CD4-positive, alpha-beta T cell treated with Interleukin-1 beta for 1 hour (primary cell): ENCODE data around the gene MSRB3.
"Not testable (repeated sequence)": the region's sequence is repeated elsewhere in the genome, so short reads cannot be mapped to it uniquely, and the experiment has no call there.

ENCODE experiments used
- DNase-seq, 2 donors: peaks; one replicate each; pipeline ENCODE4 v3.0.0-alpha.2; 2020 to 2022

Gene MSRB3

GRCh38 chr12:65460063-65460462 lies 181.6 kb downstream of the MSRB3 start:
- no peak for DNase-seq

GRCh38 chr12:65461017-65461416 lies 182.5 kb downstream of the MSRB3 start:
- DNase-seq, result no peak

- DNase-seq, result no peak
These were observed 184.0 kb downstream of the MSRB3 start for GRCh38 chr12:65462484-65462883.

DNA sequence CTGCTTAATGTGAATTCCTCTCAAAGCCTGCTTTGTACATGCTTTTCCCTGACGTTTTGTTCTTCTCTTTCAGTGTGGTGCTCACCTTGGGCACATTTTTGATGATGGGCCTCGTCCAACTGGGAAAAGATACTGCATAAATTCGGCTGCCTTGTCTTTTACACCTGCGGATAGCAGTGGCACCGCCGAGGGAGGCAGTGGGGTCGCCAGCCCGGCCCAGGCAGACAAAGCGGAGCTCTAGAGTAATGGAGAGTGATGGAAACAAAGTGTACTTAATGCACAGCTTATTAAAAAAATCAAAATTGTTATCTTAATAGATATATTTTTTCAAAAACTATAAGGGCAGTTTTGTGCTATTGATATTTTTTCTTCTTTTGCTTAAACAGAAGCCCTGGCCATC lies 184.6 kb downstream of the MSRB3 start:
- no peak for DNase-seq

GRCh38 chr12:65463611-65464010 lies 185.1 kb downstream of the MSRB3 start:
- no peak for DNase-seq

DNA sequence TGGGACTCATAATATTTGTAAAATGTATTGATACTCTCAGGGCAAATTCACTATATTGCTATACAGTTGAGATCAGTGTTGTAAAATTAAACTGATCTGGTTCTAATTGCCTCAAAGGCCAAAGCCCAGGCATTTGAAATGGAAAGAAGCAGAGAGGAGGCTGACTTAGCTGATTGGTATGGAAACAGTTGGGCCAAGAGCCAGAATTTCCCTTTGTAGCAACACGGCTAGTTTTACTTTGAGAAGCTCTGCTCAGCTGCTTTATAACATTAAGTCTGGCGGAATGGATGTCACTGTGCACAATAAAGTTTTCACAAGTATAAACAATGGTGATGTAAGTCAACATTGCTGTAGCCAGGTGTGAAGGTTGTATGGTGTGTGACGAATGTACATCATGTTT lies 186.4 kb downstream of the MSRB3 start:
- no peak for DNase-seq

GRCh38 chr12:65465766-65466547 lies 187.5 kb downstream of the MSRB3 start:
- no peak for DNase-seq

DNA sequence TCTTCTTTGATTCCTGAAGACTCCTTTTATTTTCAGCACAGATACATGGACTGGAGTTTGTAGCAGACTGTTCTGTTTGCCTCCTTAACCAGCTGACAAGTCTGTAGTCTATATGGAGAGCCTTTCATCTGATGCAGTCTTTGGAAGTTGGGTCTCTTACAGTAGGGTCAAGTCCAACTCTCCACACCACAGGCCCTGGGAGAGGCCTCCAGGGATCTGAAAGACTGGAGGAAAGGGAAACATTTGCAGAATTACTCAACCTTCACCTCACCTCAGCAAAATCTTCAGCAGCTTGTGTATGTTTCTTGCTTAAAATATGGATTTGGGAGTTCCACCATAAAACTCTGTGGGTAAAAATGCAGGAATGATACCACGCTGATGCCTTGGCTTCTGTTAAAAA lies 188.4 kb downstream of the MSRB3 start:
- no peak for DNase-seq

- no peak for DNase-seq
These were observed 191.8 kb downstream of the MSRB3 start for GRCh38 chr12:65470256-65470655.

DNA sequence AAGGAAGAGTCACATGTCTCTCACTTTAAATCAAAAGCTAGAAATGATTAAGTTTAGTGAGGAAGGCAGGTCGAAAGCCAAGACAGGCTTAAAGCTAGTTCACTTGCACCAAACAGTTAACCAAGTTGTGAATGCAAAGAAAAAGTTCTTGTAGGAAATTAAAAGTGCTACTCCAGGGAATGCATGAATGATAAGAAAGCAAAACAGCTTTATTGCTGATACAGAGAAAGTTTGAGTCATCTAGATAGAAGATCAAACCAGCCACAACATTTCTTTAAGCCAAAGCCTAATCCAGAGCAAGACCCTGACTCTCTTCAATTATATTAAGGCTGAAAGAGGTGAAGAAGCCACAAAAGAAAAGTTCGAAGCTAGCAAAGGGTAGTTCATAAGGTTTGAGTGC lies 193.6 kb downstream of the MSRB3 start:
- DNase-seq, result no peak

DNA sequence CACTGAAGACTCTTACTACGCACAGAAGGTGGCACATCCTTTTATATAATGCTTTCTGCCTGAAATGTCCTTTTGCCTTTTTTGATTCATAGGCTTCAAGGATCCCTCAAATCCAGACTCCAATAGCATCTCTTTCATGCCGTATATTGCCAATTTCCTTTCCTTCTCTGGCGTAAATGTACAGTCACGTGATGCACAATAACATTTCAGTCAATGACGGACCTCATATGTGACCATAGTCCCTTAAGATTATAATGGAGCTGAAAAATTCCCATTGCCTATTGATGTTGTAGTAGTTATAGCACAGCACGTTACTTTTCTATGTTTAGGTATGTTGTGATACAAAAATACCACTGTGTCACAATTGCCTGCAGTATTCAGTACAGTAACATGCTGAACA lies 196.3 kb downstream of the MSRB3 start:
- no peak for DNase-seq

DNA sequence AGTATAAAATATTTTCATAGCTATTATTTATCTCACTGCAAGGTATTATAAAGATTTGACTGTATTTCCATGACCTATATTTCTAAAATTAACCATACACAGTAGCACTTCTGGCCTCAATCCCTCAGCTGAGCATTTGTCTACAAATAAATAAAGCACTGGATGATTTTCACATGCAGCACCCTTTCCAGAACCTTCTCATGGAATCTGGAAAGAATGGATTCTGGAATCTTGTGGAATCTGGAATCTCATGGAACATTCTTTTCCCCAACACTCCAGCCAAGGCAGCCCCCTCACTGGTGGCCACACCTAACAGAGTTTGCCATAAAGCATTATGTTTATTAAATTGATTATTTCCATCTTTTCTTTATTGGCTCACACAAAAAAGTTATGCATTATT lies 199.2 kb downstream of the MSRB3 start:
- DNase-seq, result no peak

GRCh38 chr12:65483891-65484516 lies 205.5 kb downstream of the MSRB3 start:
- DNase-seq, result not testable (repeated sequence)

DNA sequence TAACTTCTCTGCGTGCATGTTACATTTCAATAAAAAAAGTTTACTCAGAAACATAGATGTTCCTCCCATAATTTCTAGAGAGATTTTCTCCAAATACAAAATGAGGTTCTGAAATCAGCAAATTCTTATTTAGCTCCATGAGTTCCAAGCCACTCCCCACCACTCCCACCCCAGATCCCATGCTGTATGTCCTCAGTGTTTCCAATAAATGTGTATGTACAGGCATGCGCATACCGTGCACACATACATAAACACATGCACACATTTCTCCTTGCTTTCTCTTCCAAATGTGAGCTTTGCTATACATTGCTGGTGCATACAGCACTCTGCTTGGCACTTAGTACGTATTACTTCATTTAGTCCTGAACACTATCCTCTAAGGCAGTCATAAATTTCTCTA lies 209.7 kb downstream of the MSRB3 start:
- no peak for DNase-seq

DNA sequence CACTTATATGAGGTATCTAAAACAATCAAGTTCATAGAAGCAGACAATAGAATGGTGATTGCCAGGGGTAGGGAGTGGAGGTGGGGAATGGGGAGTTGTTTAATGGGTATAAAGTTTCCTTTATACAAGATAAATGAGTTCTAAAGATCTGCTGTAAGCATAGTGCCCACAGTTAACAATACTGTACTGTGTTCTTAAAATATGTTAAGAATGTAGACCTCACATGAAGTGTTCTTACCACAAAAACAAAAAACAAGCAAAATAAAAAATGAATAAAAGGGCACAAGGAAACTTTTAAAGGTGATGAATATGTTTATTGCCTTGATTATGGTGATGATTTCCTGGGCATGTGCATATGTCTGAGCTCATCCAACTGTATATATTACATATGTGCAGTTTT lies 211.8 kb downstream of the MSRB3 start:
- no peak for DNase-seq

GRCh38 chr12:65492998-65493912 lies 214.8 kb downstream of the MSRB3 start:
- DNase-seq, result no peak

GRCh38 chr12:65493913-65494245 lies 215.4 kb downstream of the MSRB3 start:
- DNase-seq, result no peak

DNA sequence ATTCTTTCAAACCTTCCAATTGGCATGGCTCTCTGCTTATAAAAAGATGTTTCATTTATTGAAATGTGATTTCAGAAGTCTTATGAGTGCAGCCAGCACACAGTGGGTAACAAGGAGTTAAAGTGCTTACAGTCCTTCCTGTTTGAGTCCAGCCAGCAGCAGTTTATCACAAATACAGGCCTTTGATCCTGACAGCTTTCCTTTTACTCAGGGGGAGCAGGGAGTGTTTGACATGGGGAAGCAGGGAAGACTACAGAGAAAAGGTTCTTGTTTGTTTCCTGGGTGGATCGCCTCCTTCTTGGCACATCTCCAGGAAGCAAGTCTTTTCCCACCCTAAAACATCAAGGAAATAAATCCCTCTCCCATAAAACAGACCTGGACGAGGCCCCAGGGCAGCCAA lies 216.1 kb downstream of the MSRB3 start:
- no peak for DNase-seq

DNA sequence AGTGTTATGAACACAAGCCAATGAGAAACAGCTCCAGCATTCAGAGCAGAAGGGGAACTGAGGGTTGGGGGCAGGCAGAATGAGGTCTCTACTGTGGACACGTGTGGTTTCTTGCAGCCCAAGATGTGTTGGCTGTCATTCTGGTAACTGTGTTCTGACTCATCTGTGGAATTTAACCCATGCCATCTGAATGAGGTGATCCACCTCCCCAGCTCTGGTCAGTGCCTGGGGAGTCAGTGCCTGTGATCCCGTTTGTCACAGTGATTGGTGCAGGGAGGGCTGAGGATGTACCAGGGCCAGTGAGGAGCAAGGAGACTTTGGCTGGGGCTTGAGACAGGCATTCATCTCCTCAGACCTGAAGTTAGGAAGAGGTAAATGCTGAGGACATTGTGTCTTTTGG lies 216.8 kb downstream of the MSRB3 start:
- DNase-seq, result no peak

DNA sequence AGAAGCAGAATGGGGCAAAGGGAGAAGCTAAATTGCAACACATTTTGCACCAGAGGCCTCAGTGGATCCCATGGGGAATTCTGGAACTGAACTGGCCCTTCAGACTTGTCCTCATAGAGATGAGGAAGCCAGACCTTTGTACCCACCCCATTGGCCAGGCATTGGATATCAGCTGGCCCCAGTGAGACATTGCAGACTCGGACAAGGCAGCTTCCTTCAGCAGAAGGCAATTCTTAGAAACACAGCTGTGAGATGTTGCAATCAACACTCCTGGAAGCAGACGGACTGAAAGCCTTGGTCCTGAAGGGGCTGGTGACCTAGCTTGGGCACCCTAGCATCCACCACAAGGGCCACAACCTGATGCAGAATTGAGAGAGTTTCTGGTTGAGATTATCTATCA lies 218.1 kb downstream of the MSRB3 start:
- no peak for DNase-seq

GRCh38 chr12:65497660-65498059 lies 219.2 kb downstream of the MSRB3 start:
- DNase-seq, result no peak

DNA sequence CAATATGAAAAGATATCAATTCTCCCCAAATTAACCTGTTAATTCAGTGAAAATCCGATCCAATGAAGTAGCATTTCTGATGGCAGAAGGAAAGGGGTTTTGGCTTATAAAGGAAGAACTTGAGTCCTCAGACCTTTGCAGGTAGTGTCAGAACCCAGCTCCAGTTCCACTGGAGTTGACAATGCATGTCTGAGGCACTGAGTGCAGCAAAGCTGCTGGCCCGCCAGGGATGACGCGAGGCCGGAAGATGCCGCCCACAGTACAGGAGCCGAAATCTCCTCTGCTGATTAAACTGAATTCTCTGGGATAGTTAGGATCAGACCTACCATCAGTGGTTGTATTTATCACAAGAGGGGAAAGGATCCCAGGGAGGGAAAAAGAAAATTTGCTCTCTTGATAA lies 220.7 kb downstream of the MSRB3 start:
- no peak for DNase-seq

GRCh38 chr12:65500091-65500900 lies 221.8 kb downstream of the MSRB3 start:
- DNase-seq, result no peak
